Gastroesophageal sphincter (tissue), 4 donors: ENCODE results near the gene PSPH. TPM values are rescaled to one million over a fixed set of nuclear protein-coding genes. Genes with fewer than 3 reads are reported as not detected.
"Not testable (repeated sequence)": the region's sequence is repeated elsewhere in the genome, so short reads cannot be mapped to it uniquely, and the experiment has no call there.

ENCODE experiments used
- ATAC-seq: fragments of 150-250 bp; one replicate; pipeline ENCODE4 v1.9.1; 2016; ENCODE audit warnings: mild to moderate bottlenecking, moderate library complexity
- H3K27ac ChIP-seq, 4 donors: fragments of 200-600 bp; sonication (generic) in 3 of 4; 1 replicate in 3 of 4; 2 replicates in 1 of 4; pipeline ENCODE4 v1.5.1; 2016 to 2019
- H3K27me3 ChIP-seq: fragments of 200-600 bp; sonication (generic); one replicate; pipeline ENCODE4 v1.5.1; 2019
- H3K36me3 ChIP-seq, 2 donors: fragments of 200-600 bp; sonication (generic); one replicate each; pipeline ENCODE4 v1.5.1; 2019; ENCODE audit warnings: control low read depth in 1 of 2
- H3K4me1 ChIP-seq, 3 donors: fragments of 200-600 bp; sonication (generic); 1 replicate in 2 of 3; 2 replicates in 1 of 3; pipeline ENCODE4 v1.5.1; 2016 to 2019; ENCODE audit warnings: control low read depth in 2 of 3
- H3K4me3 ChIP-seq, 2 donors: fragments of 200-600 bp; sonication (generic); one replicate each; pipeline ENCODE4 v1.5.1; 2019; ENCODE audit warnings: mild to moderate bottlenecking in 1 of 2, moderate library complexity in 1 of 2
- H3K9me3 ChIP-seq, 3 donors: fragments of 200-600 bp; sonication (generic); one replicate each; pipeline ENCODE4 v1.5.1; 2017 to 2019; ENCODE audit warnings: control low read depth in 2 of 3
- CTCF ChIP-seq, 4 experiments: fragments of 200-600 bp in 2 of 4; fragments of 450-650 bp in 2 of 4; sonication (generic) in 1 of 4; IDR thresholded peaks; one replicate each; pipeline ENCODE4 v1.5.1; 2017 to 2019; ENCODE audit warnings: antibody characterized with exemption in 4 of 4, mild to moderate bottlenecking in 2 of 4, moderate library complexity in 2 of 4
- EP300 ChIP-seq: sonication (generic); formaldehyde crosslinking; IDR thresholded peaks from one replicate; pipeline ENCODE4 v1.6.1; 2017; ENCODE audit warnings: antibody characterized with exemption, mild to moderate bottlenecking
- POLR2A ChIP-seq, 2 donors: fragments of 450-650 bp; IDR thresholded peaks; one replicate each; pipeline ENCODE4 v1.6.1; 2017; ENCODE audit warnings: antibody characterized with exemption in 2 of 2, mild to moderate bottlenecking in 2 of 2, moderate library complexity in 1 of 2
- POLR2AphosphoS5 ChIP-seq: sonication (generic); formaldehyde crosslinking; IDR thresholded peaks from one replicate; pipeline ENCODE4 v1.6.1; 2017; ENCODE audit warnings: antibody characterized with exemption
- WGBS, 2 donors: methylation state at CpG; one replicate each; pipeline ENCODE4 v1.1.5; 2018; ENCODE audit warnings: low coverage in 1 of 2; 5-methylcytosine and 5-hydroxymethylcytosine counted together
- total RNA-seq, 4 donors: library from RNA; depleted of rRNA; stranded (reverse); fragments of >200 nt; gene quantifications; one replicate each; pipeline ENCODE4 v1.1.0, GENCODE V29; 2016

The PSPH gene
- total RNA-seq, 4 donors from 2014 or later, result 6.9 to 13.5 (median 8.6) TPM

- Histone ChIP-seq H3K4me3 (peak within 1 kb of the TSS in 1 of 2 donors; percentile 33), H3K9me3 (no peaks in the 10 kb centered on the region), H3K27me3 (no peaks in the 10 kb centered on the region), H3K4me1 (peaks cover 0 to 33% (median 20%) of the 10 kb centered on the region in 3 donors), H3K36me3 (peaks cover 0 to 16% of the 10 kb centered on the region in 2 donors), H3K27ac (peak within 1 kb of the TSS in 3 of 4 donors; percentile 71 to 76 (median 74))
- ATAC-seq, result peak; percentile 92
- WGBS, 2 donors, result 5 to 12% methylated on average over 3 to 7 of the region's 19 CpGs
- TF ChIP-seq CTCF (IDR thresholded peaks at IDR 0.05) (peak in 2 of 4 experiments; percentile 37 to 82), POLR2A (IDR thresholded peaks at IDR 0.05) (no peak), POLR2AphosphoS5 (peak; percentile 76), EP300 (no peak)
Measured at GRCh38 chr7:56092789-56093531, 41.7 kb upstream of the PSPH start, which contains the start of gene PHKG1. Gene PHKG1, minus strand, starts transcription at chr7:56092952. Its CDS starts 4,011 bp downstream, at chr7:56088941.

- ATAC-seq, H3K27me3 ChIP-seq, H3K9me3 ChIP-seq: not testable (repeated sequence)
- Histone ChIP-seq H3K4me3 (peak overlapping the region in 1 of 2 donors; percentile 33), H3K36me3 (peaks cover 0 to 22% of the 10 kb centered on the region in 2 donors), H3K27ac (peak overlapping the region in 3 of 4 donors; percentile 71 to 76 (median 74)), H3K4me1 (peaks cover 0 to 28% (median 20%) of the 10 kb centered on the region in 3 donors)
- WGBS, 2 donors, result 21 to 29% methylated on average over 1 to 2 of the region's 6 CpGs
Measured at GRCh38 chr7:56092388-56092787, 41.1 kb upstream of the PSPH start.

GRCh38 chr7:56091591-56091990 is 40.3 kb upstream of the PSPH start:
- Histone ChIP-seq H3K4me3 (no peak overlapping the region), H3K9me3 (no peaks in the 10 kb centered on the region), H3K4me1 (peaks cover 0 to 28% (median 20%) of the 10 kb centered on the region in 3 donors), H3K36me3 (peaks cover 0 to 29% of the 10 kb centered on the region in 2 donors), H3K27ac (peak overlapping the region in 3 of 4 donors; percentile 71 to 76 (median 74)), H3K27me3 (no peaks in the 10 kb centered on the region)
- WGBS, 2 donors, result 0 to 29% methylated on average over 1 of the region's 3 CpGs
- peak; percentile 31 for ATAC-seq
- peak; percentile 52 for TF ChIP-seq POLR2AphosphoS5
- TF ChIP-seq EP300, result no peak
- TF ChIP-seq CTCF (IDR thresholded peaks at IDR 0.05), result no peak
- no peak for TF ChIP-seq POLR2A (IDR thresholded peaks at IDR 0.05)

- no peaks in the 10 kb centered on the region for H3K27me3 ChIP-seq
- no peak overlapping the region for H3K4me3 ChIP-seq
- H3K9me3 ChIP-seq, result no peaks in the 10 kb centered on the region
- H3K4me1 ChIP-seq, result peaks cover 0 to 28% (median 16%) of the 10 kb centered on the region in 3 donors
- TF ChIP-seq CTCF (IDR thresholded peaks at IDR 0.05), result no peak
- no peak for TF ChIP-seq EP300
- TF ChIP-seq POLR2A (IDR thresholded peaks at IDR 0.05), result no peak
- TF ChIP-seq POLR2AphosphoS5, result no peak
- peaks cover 0 to 47% of the 10 kb centered on the region in 2 donors for H3K36me3 ChIP-seq
- ATAC-seq, result no peak
- no peak overlapping the region for H3K27ac ChIP-seq
- 87% methylated on average over 10 of the region's 16 CpGs; no CpG with 5 or more reads in 1 of the 2 donors for WGBS, 2 donors
Measured at GRCh38 chr7:56087445-56087844, 36.2 kb upstream of the PSPH start.

- no peaks in the 10 kb centered on the region for H3K9me3 ChIP-seq
- H3K27ac ChIP-seq, result no peak overlapping the region
- H3K27me3 ChIP-seq, result no peaks in the 10 kb centered on the region
- peaks cover 0 to 54% of the 10 kb centered on the region in 2 donors for H3K36me3 ChIP-seq
- WGBS, 2 donors, result 87 to 96% methylated on average over 4 to 7 of the region's 7 CpGs
- no peak overlapping the region for H3K4me3 ChIP-seq
- H3K4me1 ChIP-seq, result peaks cover 0 to 21% (median 9%) of the 10 kb centered on the region in 3 donors
- no peak for ATAC-seq
- TF ChIP-seq POLR2A (IDR thresholded peaks at IDR 0.05) (no peak), EP300 (no peak), CTCF (IDR thresholded peaks at IDR 0.05) (no peak), POLR2AphosphoS5 (no peak)
Measured at GRCh38 chr7:56086761-56087160, 35.5 kb upstream of the PSPH start.
